Activated CD8-positive, alpha-beta memory T cell treated with anti-CD3 and anti-CD28 coated beads, Interleukin-2, amount 50 U/mL, for 48 hours (primary cell): ENCODE data around the gene SRM.
A peak's percentile ranks its signal among the peaks of the same experiment; 100 is the strongest.
"Not testable (repeated sequence)": the region's sequence is repeated elsewhere in the genome, so short reads cannot be mapped to it uniquely, and the experiment has no call there.

Source experiments
- DNase-seq: peaks from one replicate; pipeline ENCODE4 v3.0.0-alpha.2; 2020

SRM gene

DNA sequence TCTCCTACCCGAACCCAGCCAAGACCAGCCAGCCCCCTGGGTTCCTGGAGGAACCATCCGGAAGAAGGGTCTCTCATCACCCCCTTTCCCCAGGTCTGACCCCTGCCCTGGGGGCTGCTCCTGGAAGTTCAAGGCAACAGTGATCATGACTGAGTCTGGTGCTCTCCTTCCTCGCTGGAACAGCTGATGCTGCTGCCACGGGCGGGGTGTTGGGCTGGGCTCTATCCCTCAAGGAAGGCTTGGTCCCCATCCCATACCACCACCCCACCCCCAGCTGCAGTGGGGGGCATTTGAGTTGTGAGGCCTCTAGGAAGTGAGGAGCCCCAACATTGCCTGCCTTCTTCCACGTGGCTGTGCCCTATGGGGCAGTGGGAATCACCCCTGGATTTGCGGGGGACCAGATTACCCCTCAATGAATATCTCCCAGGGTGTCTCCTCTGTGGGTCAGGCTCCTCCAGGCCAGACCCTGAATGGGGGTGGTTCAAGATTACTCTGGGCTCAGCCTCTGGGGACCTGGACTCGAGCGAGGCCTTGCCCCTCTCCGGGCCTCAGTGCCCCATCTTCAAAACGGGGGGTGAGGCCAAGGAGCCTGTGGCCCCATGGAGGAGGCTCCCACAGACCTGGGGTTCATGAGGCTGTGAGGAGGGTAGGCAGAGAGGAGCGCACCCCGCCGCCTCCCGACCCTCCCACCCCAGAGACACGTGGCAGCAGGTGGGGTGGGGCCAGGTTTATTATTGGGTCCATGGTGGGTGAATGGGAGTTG lies 15.6 kb downstream of the SRM start:
- DNase-seq, result no peak

DNA sequence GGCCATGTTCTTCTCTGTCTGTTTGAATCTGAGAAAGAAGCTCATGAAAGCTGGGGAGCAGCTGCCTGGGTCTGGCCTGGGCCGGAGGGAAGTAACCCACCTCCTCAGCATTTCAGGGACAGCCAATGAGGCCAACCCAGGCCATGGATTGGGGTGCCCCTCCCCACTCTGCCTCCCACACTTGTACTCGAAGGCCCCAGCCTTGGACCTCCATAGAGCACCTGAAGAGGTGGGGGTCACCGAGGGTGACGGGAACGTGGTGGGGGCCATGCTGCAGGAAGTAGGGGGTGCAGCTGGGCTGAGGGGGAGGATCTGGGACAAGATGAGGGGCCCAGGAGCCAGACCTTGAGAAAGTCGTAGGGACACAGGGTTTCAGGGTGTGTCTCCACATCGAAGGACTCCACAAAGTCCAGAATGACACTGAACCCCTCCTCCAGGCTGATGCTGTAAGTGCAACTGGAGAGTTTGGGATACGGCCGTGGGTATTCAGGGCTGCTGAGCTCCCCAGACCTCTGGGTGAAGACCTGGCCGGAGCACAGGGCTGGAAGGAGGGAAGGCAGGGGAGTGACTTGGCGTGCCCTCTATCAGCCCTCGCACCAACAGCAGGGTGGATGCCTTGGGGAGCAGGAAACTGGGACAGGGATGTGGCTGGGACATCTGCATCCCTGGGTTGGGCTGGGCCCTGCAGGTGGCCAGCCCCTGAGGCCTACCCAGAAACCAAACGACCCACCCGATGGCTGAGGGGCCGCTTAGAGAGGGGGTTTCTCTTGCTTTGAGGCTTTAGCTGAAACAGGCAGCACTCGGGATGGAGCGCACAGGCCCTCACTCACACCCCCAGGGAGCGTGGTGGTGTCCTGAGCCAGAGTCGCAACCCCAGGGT lies 16.6 kb downstream of the SRM start:
- peak; percentile 45 for DNase-seq

DNA sequence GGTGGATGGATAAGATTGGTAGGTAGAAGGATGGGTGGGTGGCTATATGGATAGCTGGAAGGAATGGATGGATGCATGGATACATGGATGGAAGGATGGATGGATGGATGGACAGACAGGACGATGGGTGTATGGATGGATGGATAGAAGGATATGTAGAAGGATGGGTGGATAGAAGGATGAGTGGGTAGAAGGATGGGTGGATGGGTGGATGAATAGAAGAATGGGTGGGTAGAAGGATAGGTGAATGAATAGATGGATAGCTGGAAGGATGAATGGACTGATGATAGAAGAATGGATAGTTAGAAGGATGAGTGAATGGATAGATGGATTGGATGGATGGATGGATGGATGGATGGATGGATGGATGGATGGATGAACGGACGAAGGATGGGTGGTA lies 17.8 kb downstream of the SRM start:
- DNase-seq, result no peak

DNA sequence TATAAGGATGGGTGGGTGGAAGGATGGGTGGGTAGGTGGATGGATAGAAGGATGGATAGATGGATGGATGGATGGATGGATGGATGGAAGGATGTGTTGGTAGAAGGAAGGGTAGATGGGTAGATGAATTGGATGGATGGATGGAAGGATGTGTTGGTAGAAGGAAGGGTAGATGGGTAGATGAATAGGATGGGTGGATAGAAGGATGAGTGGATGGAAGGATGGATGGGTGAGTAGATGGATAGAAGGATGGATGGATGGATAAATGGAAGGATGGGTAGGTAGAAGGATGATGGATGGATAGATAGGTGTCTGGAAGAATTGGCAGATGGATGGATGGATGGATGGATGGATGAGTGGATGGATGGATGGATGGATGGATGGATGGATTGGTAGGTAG lies 18.8 kb downstream of the SRM start:
- no peak for DNase-seq

DNA sequence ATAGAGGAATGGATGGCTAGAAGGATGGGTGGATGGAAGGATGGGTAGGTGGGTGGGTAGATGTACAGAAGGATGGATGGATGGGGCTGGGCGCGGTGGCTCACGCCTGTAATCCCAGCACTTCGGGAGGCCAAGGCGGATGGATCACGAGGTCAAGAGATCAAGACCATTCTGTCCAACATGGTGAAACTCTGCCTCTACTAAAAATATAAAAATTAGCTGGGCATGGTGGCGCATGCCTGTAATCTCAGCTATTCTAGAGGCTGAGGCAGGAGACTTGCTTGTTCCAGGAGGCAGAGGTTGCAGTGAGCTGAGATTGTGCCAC lies 19.8 kb downstream of the SRM start:
- not testable (repeated sequence) for DNase-seq

DNA sequence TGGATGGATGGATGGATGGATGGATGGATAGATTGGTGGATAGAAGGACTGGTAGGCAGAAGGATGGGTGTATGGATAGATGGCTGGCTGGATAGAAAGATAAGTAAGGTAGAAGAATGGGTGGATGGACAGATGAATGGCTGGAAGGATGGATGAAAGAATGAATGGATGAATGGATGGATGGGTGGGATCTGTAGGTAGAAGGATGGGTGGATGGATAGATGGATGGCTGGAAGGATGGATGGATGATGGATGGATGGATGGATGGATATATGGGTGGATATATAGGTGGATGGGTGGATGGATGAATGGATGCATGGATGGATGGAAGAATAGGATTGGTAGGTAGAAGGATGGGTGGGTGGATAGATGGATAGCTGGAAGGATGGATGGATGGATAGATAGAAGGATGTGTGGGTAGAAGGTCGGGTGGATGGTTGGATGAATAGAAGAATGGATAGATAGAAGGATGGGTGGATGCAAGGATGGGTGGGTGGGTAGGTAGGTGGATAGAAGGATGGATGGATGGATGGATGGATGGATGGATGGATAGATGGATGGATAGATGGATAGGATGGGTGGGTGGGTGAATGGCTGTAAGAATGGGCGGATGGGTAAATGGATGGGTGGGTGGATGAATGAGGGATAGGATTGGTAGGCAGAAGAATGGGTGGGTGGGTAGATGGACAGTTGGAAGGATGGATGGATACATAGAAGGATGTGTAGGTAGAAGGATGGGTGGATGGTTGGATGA lies 20.3 kb downstream of the SRM start:
- DNase-seq, result no peak

DNA sequence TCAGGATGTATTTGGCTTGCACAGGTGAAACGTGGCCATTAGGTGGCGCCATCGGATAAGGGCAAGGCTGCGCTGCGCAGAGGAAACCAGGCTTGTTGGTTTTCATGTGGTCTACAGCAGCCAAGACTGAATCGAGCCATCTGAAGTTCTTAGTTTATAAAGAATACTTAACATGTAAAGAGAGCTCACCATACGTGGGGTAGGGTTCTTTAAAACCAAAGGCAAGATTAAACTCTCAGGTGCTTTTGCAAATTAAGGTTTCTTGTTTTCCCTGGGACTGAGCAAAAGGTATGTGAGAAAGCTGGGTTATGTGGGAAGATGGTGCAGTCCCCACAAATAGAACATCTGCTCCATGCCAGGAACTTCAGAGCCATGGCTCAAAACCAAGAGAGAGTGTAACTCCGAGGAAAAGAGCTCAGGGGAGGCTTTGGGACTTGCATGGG lies 22.1 kb downstream of the SRM start:
- peak; percentile 96 for DNase-seq

DNA sequence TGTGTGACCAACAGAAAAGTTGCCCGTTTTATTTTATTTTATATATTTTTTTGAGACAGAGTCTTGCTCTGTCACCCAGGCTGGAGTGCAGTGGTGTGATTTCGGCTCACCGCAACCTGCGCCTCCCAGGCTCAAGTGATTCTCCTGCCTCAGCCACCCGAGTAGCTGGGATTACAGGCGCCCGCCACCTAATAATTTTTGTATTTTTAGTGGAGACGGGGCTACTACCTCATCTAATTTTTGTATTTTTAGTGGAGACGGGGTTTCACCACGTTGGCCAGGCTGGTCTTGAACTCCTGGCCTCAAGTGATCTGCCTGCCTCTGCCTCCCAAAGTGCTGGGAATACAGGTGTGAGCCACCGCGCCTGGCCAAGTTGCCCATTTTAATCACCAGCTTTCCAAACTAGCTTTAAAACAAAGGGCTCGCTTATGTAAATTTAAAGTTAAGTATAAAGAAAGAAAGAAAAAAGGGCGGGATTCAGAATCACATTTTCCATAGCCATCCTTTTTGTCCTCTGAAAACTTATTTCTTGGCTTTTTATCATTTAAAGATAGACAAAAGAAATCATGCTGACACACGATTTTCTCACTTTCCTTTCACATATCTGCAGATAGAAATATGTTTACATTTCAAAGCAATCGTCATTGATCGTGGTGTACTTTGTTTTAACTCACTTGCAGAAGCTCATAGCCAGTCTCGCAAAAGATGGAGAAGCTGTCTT lies 22.6 kb downstream of the SRM start:
- DNase-seq, result peak; percentile 35

DNA sequence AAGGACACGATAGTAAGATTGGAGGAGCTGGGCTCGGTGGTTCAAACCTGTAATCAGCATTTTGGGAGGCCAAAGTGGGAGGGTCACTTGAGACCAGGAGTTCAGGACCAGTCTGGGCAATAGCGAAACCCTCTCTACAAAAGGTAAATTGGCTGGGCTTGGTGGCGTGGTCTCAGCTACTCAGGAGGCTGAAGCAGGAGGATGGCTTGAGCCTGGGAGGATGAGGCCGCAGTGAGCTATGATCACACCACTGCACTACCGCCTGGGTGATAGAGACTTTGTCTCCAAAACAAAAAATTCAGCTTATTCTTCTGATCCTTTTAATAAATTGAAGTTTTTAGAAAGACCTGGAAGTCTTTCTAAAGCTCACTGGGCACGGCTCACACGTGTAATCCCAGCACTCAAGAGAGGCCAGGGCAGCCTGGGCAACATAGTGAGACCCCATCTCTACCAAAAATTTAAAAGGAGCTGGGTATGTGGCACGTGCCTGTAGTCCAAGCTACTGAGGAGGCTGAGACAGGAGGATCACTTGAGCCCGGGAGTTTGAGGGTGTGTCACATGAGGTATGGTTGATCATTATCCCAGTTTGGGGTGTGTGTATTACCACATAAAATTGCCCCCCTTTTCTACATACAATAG lies 28.1 kb downstream of the SRM start:
- DNase-seq, result no peak

DNA sequence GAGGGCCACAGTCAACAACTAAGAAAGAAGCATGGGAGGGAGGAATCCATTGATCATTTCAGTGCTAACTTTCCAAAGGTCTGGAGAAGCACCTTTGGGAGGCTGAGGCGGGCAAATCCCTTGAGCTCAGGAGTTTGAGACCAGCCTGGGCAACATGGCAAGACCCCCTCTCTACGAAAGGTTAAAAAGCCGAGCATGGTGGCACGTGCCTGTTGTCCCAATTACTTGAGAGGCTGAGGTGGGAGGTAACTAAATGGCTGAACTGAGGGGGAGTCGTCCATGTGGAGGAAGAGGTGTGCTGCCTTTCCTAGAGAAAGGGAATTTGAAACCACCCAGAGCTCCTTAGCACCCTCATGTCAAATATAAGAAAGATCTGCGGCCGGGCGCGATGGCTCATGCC lies 29.0 kb downstream of the SRM start:
- DNase-seq, result no peak

DNA sequence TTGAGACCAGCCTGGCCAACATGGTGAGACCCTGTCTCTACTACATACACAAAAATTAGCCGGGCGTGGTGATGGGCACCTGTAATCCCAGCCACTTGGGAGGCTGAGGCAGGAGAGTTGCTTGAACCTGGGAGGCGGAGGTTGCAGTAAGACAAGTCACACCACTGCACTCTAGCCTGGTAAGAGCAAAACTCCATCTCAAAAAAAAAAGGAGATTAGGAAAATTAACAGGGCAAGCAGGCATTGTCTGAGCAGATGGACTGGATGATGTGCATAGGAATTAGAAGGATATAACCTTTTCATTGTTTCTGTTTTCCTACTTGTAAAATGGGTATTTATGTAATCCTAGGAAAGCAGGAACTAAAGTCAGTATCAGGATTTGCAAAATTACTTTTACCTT lies 31.8 kb downstream of the SRM start:
- DNase-seq, result no peak

DNA sequence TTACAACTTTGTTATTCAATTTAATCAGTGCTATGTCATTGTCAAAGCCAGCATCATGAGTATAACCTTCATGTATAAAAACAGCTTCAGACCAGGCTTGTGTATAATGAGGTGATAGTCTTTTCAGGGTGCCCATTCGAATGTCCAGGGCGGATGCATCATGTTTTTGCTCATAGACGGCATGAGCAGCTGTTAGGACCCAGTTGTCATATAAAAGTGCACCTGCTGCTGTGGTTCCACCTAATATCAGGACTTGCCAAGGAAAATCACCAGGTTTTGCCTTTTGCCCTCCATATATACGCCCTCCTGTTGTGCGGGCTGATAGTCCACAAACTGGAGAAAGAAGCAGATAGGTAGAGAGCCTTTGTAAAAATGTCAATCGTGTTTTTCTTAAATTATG lies 32.5 kb downstream of the SRM start:
- DNase-seq, result no peak

DNA sequence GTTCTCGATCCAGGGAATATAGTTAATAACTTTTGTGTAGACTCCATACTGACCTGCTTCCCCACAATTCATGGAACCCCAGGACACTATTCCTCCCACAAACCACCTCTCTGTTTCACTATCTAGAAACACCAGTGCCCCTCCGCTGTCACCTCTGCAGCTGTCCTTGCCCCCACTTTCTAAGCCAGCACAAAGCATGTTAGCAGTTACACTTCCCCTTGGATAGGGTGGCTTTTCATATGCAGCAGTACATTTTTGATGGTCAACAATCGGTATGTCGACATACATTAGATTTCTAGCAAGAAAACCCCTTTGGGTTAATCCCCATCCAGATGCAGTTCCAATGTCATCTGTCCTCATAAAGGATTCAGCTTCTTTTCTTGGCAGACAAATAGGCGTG lies 32.9 kb downstream of the SRM start:
- DNase-seq, result no peak

DNA sequence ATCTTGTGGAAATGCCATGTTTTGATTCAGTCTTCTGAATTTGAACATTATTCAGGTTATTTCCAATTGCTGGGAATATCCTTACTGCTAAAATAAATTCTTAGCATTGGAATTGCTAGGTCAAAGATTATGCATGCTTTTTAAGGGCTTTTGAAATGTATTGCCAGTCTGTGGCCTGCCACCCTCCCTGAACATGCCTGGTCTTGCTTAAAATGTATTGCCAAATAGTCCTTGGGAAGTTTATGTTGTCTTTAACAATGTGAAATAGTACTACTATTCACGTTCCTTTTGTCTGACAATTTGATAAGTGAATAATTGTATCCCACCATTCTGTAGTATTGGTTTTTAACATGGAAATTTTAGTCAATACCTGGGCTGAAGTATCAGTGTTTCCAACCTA lies 33.8 kb downstream of the SRM start:
- DNase-seq, result no peak

DNA sequence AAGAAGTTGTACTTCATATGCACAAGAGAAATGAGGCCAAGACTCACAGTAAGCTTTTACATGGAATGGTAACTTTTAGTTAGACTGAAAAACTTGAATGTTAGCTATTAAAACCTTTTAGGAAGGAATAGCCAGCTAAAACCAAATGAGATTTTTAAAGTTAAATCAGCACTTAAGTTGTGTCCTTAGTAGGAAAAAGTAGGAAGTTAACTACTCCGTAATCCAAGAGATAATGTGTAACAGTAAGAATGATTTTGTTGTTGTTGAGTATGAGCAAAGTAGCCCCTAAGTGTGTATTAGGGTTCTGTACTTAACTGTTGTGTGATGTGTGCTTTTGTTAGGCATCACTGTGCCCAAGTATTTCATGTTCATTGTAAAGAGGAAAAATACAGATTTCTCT lies 34.2 kb downstream of the SRM start:
- DNase-seq, result no peak

DNA sequence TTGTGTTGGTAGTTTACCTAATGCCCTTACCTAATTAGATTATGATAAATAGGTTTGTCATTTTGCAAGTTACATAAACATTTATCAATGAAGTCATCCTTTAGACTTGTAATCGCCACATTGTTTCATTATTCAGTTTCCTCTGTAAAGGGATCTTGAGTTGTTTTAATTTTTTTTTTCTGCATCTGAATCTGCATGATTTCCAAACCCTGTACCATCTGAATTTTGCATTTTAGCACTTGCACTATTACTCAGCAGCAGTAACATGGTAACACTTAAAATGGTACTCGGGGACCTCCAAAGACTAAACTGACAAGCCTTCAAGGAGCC lies 35.0 kb downstream of the SRM start:
- DNase-seq, result no peak

DNA sequence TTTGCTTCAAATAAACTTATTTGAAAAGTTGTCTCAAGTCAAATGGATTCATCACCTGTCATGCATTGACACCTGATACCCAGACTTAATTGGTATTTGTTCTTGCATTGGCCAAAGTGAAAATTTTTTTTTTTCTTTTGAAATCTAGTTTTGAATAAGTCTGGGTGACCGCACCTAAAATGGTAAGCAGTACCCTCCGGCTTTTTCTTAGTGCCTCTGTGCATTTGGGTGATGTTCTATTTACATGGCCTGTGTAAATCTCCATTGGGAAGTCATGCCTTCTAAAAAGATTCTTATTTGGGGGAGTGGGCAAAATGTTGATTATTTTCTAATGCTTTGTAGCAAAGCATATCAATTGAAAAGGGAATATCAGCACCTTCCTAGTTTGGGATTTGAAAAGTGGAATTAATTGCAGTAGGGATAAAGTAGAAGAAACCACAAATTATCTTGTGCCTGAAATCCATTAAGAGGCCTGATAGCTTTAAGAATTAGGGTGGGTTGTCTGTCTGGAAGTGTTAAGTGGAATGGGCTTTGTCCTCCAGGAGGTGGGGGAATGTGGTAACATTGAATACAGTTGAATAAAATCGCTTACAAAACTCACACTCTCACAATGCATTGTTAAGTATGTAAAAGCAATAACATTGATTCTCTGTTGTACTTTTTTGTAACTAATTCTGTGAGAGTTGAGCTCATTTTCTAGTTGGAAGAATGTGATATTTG lies 35.5 kb downstream of the SRM start:
- no peak for DNase-seq

DNA sequence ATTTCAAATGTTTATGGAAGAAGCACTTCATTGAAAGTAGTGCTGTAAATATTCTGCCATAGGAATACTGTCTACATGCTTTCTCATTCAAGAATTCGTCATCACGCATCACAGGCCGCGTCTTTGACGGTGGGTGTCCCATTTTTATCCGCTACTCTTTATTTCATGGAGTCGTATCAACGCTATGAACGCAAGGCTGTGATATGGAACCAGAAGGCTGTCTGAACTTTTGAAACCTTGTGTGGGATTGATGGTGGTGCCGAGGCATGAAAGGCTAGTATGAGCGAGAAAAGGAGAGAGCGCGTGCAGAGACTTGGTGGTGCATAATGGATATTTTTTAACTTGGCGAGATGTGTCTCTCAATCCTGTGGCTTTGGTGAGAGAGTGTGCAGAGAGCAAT lies 36.6 kb downstream of the SRM start:
- no peak for DNase-seq

DNA sequence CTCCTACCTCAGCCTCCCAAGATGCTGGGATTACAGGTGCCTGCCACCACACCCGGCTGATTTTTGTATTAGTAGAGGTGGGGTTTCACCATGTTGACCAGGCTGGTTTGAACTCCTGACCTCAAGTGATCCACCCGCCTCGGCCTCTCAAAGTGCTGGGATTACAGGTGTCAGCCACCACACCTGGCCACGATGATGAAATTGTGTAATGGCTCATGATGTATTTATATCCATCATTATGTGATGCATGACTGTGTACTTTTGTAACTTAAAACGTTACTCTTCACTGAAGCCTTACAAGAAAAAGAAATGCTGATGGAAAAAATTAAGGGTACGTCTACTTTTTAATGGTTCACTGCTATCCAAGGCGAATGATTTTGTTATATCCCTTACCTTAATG lies 39.8 kb downstream of the SRM start:
- no peak for DNase-seq

DNA sequence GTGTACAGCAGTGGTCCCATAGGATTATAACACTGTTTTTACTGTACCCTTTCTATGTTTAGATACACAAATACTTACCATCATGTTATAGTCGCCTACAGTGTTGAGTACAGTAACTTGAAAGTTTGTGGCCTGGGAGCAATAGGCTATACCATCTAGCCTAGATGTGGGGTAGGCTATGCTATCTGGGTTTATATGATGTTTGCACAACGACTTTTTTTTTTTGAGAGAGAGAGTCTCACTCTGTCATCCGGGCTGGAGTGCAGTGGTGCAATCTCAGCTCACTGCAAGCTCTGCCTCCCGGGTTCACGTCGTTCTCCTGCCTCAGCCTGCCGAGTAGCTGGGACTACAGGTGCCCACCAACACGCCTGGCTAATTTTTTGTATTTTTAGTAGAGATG lies 40.5 kb downstream of the SRM start:
- DNase-seq, result not testable (repeated sequence)

DNA sequence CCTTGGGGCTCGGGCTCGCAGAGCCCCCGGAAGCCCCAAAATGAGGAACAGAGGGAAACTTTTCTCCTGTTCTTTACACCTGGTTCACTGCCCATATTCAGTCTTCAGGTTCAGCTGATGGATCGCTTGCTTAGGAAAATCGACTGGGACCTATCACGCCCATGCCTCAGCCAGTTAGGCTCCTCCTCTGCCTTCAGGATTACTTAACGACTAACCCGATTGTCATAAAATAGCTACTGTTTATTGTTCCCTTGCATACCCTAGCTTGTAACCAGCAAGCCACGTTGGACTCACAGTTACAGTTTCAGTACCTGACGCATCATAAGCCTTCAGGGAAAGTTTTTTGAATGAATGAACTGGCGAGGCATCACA lies 46.7 kb downstream of the SRM start:
- no peak for DNase-seq
